Measurements from ENCODE around the gene DNAH14.

DNA sequence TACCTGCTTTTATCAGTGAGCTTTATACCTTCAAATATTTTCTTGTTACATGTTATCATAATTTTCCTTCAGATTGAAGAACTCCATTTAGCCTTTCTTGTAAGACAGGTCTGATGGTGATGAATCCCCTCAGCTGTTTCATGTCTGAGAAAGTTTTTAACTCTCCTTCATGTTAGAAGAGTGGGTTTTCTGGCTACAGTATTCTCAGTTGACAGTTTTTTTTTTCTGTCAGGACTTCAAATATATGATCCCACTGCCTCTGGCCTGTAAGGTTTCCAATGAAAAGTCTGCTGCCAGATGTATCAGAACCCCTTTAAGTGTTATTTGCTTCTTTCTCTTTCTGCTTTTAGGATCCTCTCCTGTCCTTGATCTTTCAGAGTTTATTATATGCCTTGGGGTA is 250.2 kb downstream of the DNAH14 start:
- no peak for TF ChIP-seq POLR2A (IDR thresholded peaks at IDR 0.05; ENCODE audit: low read depth, low read length)
- TF ChIP-seq, protein P1, sequence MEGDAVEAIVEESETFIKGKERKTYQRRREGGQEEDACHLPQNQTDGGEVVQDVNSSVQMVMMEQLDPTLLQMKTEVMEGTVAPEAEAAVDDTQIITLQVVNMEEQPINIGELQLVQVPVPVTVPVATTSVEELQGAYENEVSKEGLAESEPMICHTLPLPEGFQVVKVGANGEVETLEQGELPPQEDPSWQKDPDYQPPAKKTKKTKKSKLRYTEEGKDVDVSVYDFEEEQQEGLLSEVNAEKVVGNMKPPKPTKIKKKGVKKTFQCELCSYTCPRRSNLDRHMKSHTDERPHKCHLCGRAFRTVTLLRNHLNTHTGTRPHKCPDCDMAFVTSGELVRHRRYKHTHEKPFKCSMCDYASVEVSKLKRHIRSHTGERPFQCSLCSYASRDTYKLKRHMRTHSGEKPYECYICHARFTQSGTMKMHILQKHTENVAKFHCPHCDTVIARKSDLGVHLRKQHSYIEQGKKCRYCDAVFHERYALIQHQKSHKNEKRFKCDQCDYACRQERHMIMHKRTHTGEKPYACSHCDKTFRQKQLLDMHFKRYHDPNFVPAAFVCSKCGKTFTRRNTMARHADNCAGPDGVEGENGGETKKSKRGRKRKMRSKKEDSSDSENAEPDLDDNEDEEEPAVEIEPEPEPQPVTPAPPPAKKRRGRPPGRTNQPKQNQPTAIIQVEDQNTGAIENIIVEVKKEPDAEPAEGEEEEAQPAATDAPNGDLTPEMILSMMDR (IDR thresholded peaks at IDR 0.05; ENCODE audit: extremely low read depth in 1 of 2, insufficient read depth in 1 of 2, low read depth in 1 of 2, low read length in 2 of 2), result no peak

Measured in endothelial cell of umbilical vein (primary cell).